Hepatocyte (in vitro differentiated cells): Measurements from ENCODE around the gene URI1.
A peak's percentile ranks its signal among the peaks of the same experiment; 100 is the strongest.

Experiments
- EZH2 ChIP-seq: fragments of 200-600 bp; sonication (generic); IDR thresholded peaks from 2 replicates; pipeline ENCODE4 v1.6.1; 2016; ENCODE audit warnings: antibody characterized with exemption, mild to moderate bottlenecking, borderline replicate concordance
- EZH2phosphoT487 ChIP-seq: fragments of 200-600 bp; sonication (generic); IDR thresholded peaks from one replicate; pipeline ENCODE4 v1.6.1; 2018; ENCODE audit warnings: antibody characterized with exemption, mild to moderate bottlenecking, low read depth, moderate library complexity; ENCODE audit not compliant: unreplicated experiment, severe bottlenecking
- TF ChIP-seq, protein P1 (sequence below): fragments of 200-600 bp; sonication (generic); IDR thresholded peaks from 2 replicates; pipeline ENCODE4 v1.5.1; 2016; ENCODE audit warnings: antibody characterized with exemption, mild to moderate bottlenecking; ENCODE audit not compliant: poor library complexity

- TF ChIP-seq, protein P1, sequence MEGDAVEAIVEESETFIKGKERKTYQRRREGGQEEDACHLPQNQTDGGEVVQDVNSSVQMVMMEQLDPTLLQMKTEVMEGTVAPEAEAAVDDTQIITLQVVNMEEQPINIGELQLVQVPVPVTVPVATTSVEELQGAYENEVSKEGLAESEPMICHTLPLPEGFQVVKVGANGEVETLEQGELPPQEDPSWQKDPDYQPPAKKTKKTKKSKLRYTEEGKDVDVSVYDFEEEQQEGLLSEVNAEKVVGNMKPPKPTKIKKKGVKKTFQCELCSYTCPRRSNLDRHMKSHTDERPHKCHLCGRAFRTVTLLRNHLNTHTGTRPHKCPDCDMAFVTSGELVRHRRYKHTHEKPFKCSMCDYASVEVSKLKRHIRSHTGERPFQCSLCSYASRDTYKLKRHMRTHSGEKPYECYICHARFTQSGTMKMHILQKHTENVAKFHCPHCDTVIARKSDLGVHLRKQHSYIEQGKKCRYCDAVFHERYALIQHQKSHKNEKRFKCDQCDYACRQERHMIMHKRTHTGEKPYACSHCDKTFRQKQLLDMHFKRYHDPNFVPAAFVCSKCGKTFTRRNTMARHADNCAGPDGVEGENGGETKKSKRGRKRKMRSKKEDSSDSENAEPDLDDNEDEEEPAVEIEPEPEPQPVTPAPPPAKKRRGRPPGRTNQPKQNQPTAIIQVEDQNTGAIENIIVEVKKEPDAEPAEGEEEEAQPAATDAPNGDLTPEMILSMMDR: peak; percentile 32
- no peak for TF ChIP-seq EZH2phosphoT487
- TF ChIP-seq EZH2: no peak
Measured at GRCh38 chr19:29966588-29967249, 24.7 kb downstream of the URI1 start.
